ENCODE results near the gene CERS6.
"Not testable (repeated sequence)": the region's sequence is repeated elsewhere in the genome, so short reads cannot be mapped to it uniquely, and the experiment has no call there.

Gene CERS6

GRCh38 chr2:168787098-168787781 is 331.2 kb downstream of the CERS6 start:
- no peak for DNase-seq

GRCh38 chr2:168787782-168788376 is 331.8 kb downstream of the CERS6 start:
- no peak for DNase-seq

GRCh38 chr2:168789776-168790175 is 333.7 kb downstream of the CERS6 start:
- no peak for DNase-seq

GRCh38 chr2:168790226-168790902 is 334.3 kb downstream of the CERS6 start:
- no peak for DNase-seq

GRCh38 chr2:168791140-168791539 is 335.1 kb downstream of the CERS6 start:
- not testable (repeated sequence) for DNase-seq

- DNase-seq = no peak
Observed at GRCh38 chr2:168793596-168793995, 337.5 kb downstream of the CERS6 start.

GRCh38 chr2:168794968-168795367 is 338.9 kb downstream of the CERS6 start:
- no peak for DNase-seq

- no peak for DNase-seq
Observed at GRCh38 chr2:168796090-168796577, 340.1 kb downstream of the CERS6 start.

- DNase-seq = no peak
Observed at GRCh38 chr2:168796583-168797285, 340.7 kb downstream of the CERS6 start.

- no peak for DNase-seq
Observed at GRCh38 chr2:168797286-168797655, 341.2 kb downstream of the CERS6 start.

- no peak for DNase-seq
Observed at GRCh38 chr2:168798076-168798887, 342.2 kb downstream of the CERS6 start.

- DNase-seq = no peak
Observed at GRCh38 chr2:168798888-168799410, 342.9 kb downstream of the CERS6 start.

- DNase-seq = no peak
Observed at GRCh38 chr2:168801471-168801870, 345.4 kb downstream of the CERS6 start.

GRCh38 chr2:168801961-168802858 is 346.1 kb downstream of the CERS6 start, which contains the start of gene NOSTRIN:
Gene NOSTRIN (plus strand): TSS chr2:168802637. CDS start chr2:168802647, 10 bp downstream.
- no peak for DNase-seq

GRCh38 chr2:168802859-168803725 is 347.0 kb downstream of the CERS6 start:
- DNase-seq = no peak

GRCh38 chr2:168804214-168804613 is 348.1 kb downstream of the CERS6 start:
- no peak for DNase-seq

GRCh38 chr2:168805615-168806014 is 349.5 kb downstream of the CERS6 start:
- DNase-seq = no peak

- no peak for DNase-seq
Observed at GRCh38 chr2:168809537-168809936, 353.5 kb downstream of the CERS6 start.

- DNase-seq = no peak
Observed at GRCh38 chr2:168810235-168810634, 354.2 kb downstream of the CERS6 start.

GRCh38 chr2:168811696-168812095 is 355.6 kb downstream of the CERS6 start:
- no peak for DNase-seq

Data from activated naive CD4-positive, alpha-beta T cell (primary cell).